Measurements from ENCODE around the gene SCMH1. TPM values are rescaled to one million over a fixed set of nuclear protein-coding genes. Genes with fewer than 3 reads are reported as not detected.
A peak's percentile ranks its signal among the peaks of the same experiment; 100 is the strongest.

SCMH1 gene
- total RNA-seq, 4 donors from 2014 or later, result 27.6 to 105 (median 48.5) TPM

DNA sequence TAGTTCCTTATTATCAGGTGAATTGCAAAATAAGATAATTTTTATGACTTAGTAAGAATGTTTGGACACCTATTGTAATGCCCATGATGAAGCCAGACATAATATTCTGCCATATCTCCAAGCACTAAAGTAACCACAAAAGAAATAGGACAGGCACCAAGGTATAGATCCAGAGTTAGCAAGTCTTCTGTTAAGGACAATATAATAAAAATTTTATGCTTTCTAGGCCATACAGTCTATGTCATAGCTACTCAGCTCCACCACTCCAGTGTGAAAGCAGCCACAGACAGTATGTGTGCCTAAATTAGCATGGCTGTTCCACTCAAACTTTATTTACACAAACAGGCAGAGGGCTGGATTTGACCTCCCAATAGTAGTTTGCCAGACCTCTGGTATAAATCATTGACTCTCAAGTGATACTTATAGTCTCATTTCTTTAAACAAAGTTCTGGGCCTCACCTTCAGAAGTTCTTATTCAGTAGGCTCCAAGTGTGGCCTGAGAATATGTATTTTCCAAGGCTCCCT, 88.3 kb downstream of the SCMH1 start:
- intact Hi-C loops (cut with DNase I; ENCODE audit: low total_unique reads), result no loop called here
- H3K27me3 ChIP-seq, result no peaks in the 10 kb centered on the region
- H3K4me3 ChIP-seq, result no peak overlapping the region
- DNase-seq, result no peak
- no peaks in the 10 kb centered on the region for H3K9me3 ChIP-seq
- H3K27ac ChIP-seq, result peak overlapping the region; percentile 75 to 78
- TF ChIP-seq POLR2A (IDR thresholded peaks at IDR 0.05), result no peak
- TF ChIP-seq, protein P1, sequence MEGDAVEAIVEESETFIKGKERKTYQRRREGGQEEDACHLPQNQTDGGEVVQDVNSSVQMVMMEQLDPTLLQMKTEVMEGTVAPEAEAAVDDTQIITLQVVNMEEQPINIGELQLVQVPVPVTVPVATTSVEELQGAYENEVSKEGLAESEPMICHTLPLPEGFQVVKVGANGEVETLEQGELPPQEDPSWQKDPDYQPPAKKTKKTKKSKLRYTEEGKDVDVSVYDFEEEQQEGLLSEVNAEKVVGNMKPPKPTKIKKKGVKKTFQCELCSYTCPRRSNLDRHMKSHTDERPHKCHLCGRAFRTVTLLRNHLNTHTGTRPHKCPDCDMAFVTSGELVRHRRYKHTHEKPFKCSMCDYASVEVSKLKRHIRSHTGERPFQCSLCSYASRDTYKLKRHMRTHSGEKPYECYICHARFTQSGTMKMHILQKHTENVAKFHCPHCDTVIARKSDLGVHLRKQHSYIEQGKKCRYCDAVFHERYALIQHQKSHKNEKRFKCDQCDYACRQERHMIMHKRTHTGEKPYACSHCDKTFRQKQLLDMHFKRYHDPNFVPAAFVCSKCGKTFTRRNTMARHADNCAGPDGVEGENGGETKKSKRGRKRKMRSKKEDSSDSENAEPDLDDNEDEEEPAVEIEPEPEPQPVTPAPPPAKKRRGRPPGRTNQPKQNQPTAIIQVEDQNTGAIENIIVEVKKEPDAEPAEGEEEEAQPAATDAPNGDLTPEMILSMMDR (IDR thresholded peaks at IDR 0.05), result no peak
- H3K36me3 ChIP-seq, result no peaks in the 10 kb centered on the region
- peaks cover 0 to 8% of the 10 kb centered on the region in 2 donors for H3K4me1 ChIP-seq

GRCh38 chr1:41152622-41153044, 89.5 kb downstream of the SCMH1 start:
- TF ChIP-seq, protein P1 (IDR thresholded peaks at IDR 0.05), result no peak
- TF ChIP-seq POLR2A (IDR thresholded peaks at IDR 0.05), result no peak
- DNase-seq, result peak in 1 of 2 donors; percentile 45
- H3K4me3 ChIP-seq, result no peak overlapping the region
- H3K27ac ChIP-seq, result peak overlapping the region; percentile 75 to 78
- no peaks in the 10 kb centered on the region for H3K9me3 ChIP-seq
- no peaks in the 10 kb centered on the region for H3K27me3 ChIP-seq
- no peaks in the 10 kb centered on the region for H3K36me3 ChIP-seq
- intact Hi-C loops (cut with DNase I; ENCODE audit: low total_unique reads), result no loop called here
- peaks cover 0 to 8% of the 10 kb centered on the region in 2 donors for H3K4me1 ChIP-seq

- no peak for DNase-seq
- no peaks in the 10 kb centered on the region for H3K36me3 ChIP-seq
- no peaks in the 10 kb centered on the region for H3K9me3 ChIP-seq
- H3K4me1 ChIP-seq, result peaks cover 0 to 8% of the 10 kb centered on the region in 2 donors
- TF ChIP-seq, protein P1 (IDR thresholded peaks at IDR 0.05), result no peak
- TF ChIP-seq POLR2A (IDR thresholded peaks at IDR 0.05), result no peak
- no peaks in the 10 kb centered on the region for H3K27me3 ChIP-seq
- intact Hi-C loops (cut with DNase I; ENCODE audit: low total_unique reads), result no loop called here
- peak overlapping the region; percentile 75 to 78 for H3K27ac ChIP-seq
- no peak overlapping the region for H3K4me3 ChIP-seq
These were observed 90.3 kb downstream of the SCMH1 start for GRCh38 chr1:41151846-41152245.

GRCh38 chr1:41149570-41149969, 92.5 kb downstream of the SCMH1 start:
- H3K4me1 ChIP-seq, result peaks cover 0 to 8% of the 10 kb centered on the region in 2 donors
- no peaks in the 10 kb centered on the region for H3K27me3 ChIP-seq
- H3K27ac ChIP-seq, result no peak overlapping the region
- no peaks in the 10 kb centered on the region for H3K9me3 ChIP-seq
- no peaks in the 10 kb centered on the region for H3K36me3 ChIP-seq
- H3K4me3 ChIP-seq, result no peak overlapping the region
- TF ChIP-seq, protein P1 (IDR thresholded peaks at IDR 0.05), result no peak
- no peak for TF ChIP-seq POLR2A (IDR thresholded peaks at IDR 0.05)
- intact Hi-C loops (cut with DNase I; ENCODE audit: low total_unique reads), result no loop called here
- DNase-seq, result no peak

DNA sequence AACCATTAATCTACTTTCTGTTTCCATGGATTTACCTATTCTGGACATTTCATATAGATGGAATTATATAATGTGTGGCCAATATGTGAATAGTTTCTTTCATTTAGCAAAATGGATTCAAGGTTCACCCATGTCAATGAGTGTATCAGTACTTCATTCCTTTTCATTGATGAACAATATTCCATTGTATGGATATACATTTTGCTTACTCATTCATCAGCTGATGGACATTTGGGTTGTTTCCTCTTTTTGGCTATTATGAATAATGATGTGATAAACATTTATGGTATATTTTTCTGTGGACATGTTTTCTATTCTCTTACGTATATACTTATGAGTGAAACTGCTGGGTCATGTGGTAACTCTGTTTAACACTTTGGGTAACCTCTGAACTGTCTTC, 97.8 kb downstream of the SCMH1 start:
- Histone ChIP-seq H3K36me3 (no peaks in the 10 kb centered on the region), H3K4me3 (no peak overlapping the region), H3K4me1 (no peaks in the 10 kb centered on the region), H3K9me3 (peaks cover 0 to 4% of the 10 kb centered on the region in 2 donors), H3K27me3 (no peaks in the 10 kb centered on the region), H3K27ac (no peak overlapping the region)
- intact Hi-C loops (cut with DNase I; ENCODE audit: low total_unique reads), result no loop called here
- no peak for TF ChIP-seq POLR2A (IDR thresholded peaks at IDR 0.05)
- DNase-seq, result no peak

- DNase-seq, result no peak
- Histone ChIP-seq H3K27me3 (no peaks in the 10 kb centered on the region), H3K36me3 (no peaks in the 10 kb centered on the region), H3K4me1 (no peaks in the 10 kb centered on the region), H3K27ac (no peak overlapping the region), H3K4me3 (no peak overlapping the region), H3K9me3 (peaks cover 0 to 4% of the 10 kb centered on the region in 2 donors)
- no peak for TF ChIP-seq POLR2A (IDR thresholded peaks at IDR 0.05)
- TF ChIP-seq, protein P1 (IDR thresholded peaks at IDR 0.05), result no peak
- intact Hi-C loops (cut with DNase I; ENCODE audit: low total_unique reads), result no loop called here
These were observed 103.6 kb downstream of the SCMH1 start for GRCh38 chr1:41138549-41138948.

Data from uterus (tissue), 4 donors.